WTC11 (cell line): ENCODE data around the gene GNLY.

ENCODE experiments used
- ATF6 ChIP-seq: sonication (generic); formaldehyde crosslinking; IDR thresholded peaks from 2 replicates; pipeline ENCODE4 v1.8.1; 2023; ENCODE audit warnings: mild to moderate bottlenecking, missing genetic modification reagents
- CREB1 ChIP-seq: sonication (generic); formaldehyde crosslinking; IDR thresholded peaks from 2 replicates; pipeline ENCODE4 v1.8.0; 2023; ENCODE audit warnings: mild to moderate bottlenecking, missing genetic modification reagents
- CTCF ChIP-seq: fragments of 200-600 bp; IDR thresholded peaks from 2 replicates; pipeline ENCODE4 v1.8.0; 2022; ENCODE audit warnings: antibody characterized with exemption
- ELF4 ChIP-seq: sonication (generic); formaldehyde crosslinking; IDR thresholded peaks from 2 replicates; pipeline ENCODE4 v1.8.1; 2022; ENCODE audit warnings: low read depth, mild to moderate bottlenecking, moderate library complexity, missing genetic modification reagents
- EMX1 ChIP-seq: fragments of 250-450 bp; sonication (Bioruptor Pico); IDR thresholded peaks from 2 replicates; pipeline ENCODE4 v1.8.0; 2021; ENCODE audit warnings: mild to moderate bottlenecking
- ESRRA ChIP-seq: sonication (generic); formaldehyde crosslinking; IDR thresholded peaks from 2 replicates; pipeline ENCODE4 v1.8.1; 2022; ENCODE audit warnings: mild to moderate bottlenecking, missing genetic modification reagents, borderline replicate concordance
- FOXK1 ChIP-seq: sonication (generic); formaldehyde crosslinking; IDR thresholded peaks from 2 replicates; pipeline ENCODE4 v1.8.0; 2022; ENCODE audit warnings: mild to moderate bottlenecking, moderate library complexity, missing genetic modification reagents
- GABPB1 ChIP-seq: sonication (generic); formaldehyde crosslinking; IDR thresholded peaks from 2 replicates; pipeline ENCODE4 v1.8.1; 2023; ENCODE audit warnings: mild to moderate bottlenecking, missing genetic modification reagents
- KAT7 ChIP-seq: sonication (generic); formaldehyde crosslinking; IDR thresholded peaks from 2 replicates; pipeline ENCODE4 v1.8.1; 2023; ENCODE audit warnings: missing genetic modification reagents, mild to moderate bottlenecking, borderline replicate concordance
- NFYB ChIP-seq: sonication (generic); formaldehyde crosslinking; conservative IDR thresholded peaks from 2 replicates; pipeline ENCODE4 v1.8.0; 2022; ENCODE audit warnings: low read depth, missing genetic modification reagents
- USF2 ChIP-seq: sonication (generic); formaldehyde crosslinking; IDR thresholded peaks from 2 replicates; pipeline ENCODE4 v1.8.1; 2023; ENCODE audit warnings: mild to moderate bottlenecking, missing genetic modification reagents, moderate library complexity
- TF ChIP-seq, protein P1 (sequence below): sonication (generic); formaldehyde crosslinking; IDR thresholded peaks from 2 replicates; pipeline ENCODE4 v1.8.0; 2022; ENCODE audit warnings: mild to moderate bottlenecking, missing genetic modification reagents
- TF ChIP-seq, protein P2 (sequence below): sonication (generic); formaldehyde crosslinking; IDR thresholded peaks from 2 replicates; pipeline ENCODE4 v1.8.1; 2022; ENCODE audit warnings: mild to moderate bottlenecking, missing genetic modification reagents, moderate library complexity, borderline replicate concordance

- TF ChIP-seq GABPB1 (CRISPR knock-in tag) (no peak), CREB1 (CRISPR knock-in tag) (no peak), CTCF (no peak), ESRRA (no peak), USF2 (CRISPR knock-in tag) (no peak), ATF6 (CRISPR knock-in tag) (no peak), KAT7 (CRISPR knock-in tag) (no peak), EMX1 (CRISPR knock-in tag) (no peak), NFYB (no peak), FOXK1 (CRISPR knock-in tag) (no peak), ELF4 (CRISPR knock-in tag) (no peak)
- TF ChIP-seq, protein P1, sequence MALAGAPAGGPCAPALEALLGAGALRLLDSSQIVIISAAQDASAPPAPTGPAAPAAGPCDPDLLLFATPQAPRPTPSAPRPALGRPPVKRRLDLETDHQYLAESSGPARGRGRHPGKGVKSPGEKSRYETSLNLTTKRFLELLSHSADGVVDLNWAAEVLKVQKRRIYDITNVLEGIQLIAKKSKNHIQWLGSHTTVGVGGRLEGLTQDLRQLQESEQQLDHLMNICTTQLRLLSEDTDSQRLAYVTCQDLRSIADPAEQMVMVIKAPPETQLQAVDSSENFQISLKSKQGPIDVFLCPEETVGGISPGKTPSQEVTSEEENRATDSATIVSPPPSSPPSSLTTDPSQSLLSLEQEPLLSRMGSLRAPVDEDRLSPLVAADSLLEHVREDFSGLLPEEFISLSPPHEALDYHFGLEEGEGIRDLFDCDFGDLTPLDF (CRISPR knock-in tag) = no peak
- TF ChIP-seq, protein P2, sequence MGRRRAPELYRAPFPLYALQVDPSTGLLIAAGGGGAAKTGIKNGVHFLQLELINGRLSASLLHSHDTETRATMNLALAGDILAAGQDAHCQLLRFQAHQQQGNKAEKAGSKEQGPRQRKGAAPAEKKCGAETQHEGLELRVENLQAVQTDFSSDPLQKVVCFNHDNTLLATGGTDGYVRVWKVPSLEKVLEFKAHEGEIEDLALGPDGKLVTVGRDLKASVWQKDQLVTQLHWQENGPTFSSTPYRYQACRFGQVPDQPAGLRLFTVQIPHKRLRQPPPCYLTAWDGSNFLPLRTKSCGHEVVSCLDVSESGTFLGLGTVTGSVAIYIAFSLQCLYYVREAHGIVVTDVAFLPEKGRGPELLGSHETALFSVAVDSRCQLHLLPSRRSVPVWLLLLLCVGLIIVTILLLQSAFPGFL (CRISPR knock-in tag) = no peak
Observed at GRCh38 chr2:85694052-85695025, at the start of gene GNLY.
